ENCODE data around the gene FAM53B. TPM values are rescaled to one million over a fixed set of nuclear protein-coding genes. Genes with fewer than 3 reads are reported as not detected.

FAM53B gene
- total RNA-seq, 2 donors from 2014 or later, result 19.3 to 22.6 TPM

DNA sequence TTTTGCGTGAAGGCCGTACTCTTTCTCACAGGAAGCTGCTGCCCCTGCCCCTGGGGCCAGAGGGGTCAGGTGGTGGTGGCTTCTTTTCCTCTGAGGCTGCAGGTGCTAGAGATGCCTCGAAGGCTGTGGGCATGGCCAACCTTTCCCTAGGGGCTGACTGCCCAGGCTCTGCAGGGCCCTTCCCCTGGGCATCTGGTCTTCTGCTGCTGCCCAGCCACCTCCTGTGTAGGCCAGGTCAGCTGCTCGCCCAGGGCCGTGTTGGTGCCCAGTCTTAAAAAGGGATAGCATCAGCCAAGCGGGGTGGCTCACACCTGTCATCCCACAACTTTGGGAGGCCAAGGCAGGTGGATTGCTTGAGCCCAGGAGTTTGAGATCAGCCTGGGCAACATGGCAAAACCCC, 114.3 kb downstream of the FAM53B start:
- H3K4me1 ChIP-seq (ENCODE audit: control insufficient read depth, insufficient read depth, low read length), result peaks cover 13% of the 10 kb centered on the region
- no peaks in the 10 kb centered on the region for H3K9me3 ChIP-seq (ENCODE audit: control insufficient read depth, low read length)
- 93 to 97% methylated on average over 5 to 6 of the region's 6 CpGs for WGBS, 2 experiments (ENCODE audit: insufficient coverage in 1 of 2, insufficient read length in 1 of 2)
- H3K27ac Mint-ChIP-seq, result no peak overlapping the region
- H3K9ac ChIP-seq (ENCODE audit: extremely low read depth, low read length, poor library complexity, severe bottlenecking), result no peak overlapping the region
- no peaks in the 10 kb centered on the region for H3K27me3 Mint-ChIP-seq (ENCODE audit: insufficient read depth)
- no peak overlapping the region for H3K27ac ChIP-seq (ENCODE audit: low read depth, low read length)
- H3K9me3 Mint-ChIP-seq, result peaks cover 3% of the 10 kb centered on the region
- H3K4me3 ChIP-seq (ENCODE audit: low read length), result no peak overlapping the region
- H3K36me3 ChIP-seq (ENCODE audit: control insufficient read depth, insufficient read depth, low read length), result no peaks in the 10 kb centered on the region
- H3K36me3 Mint-ChIP-seq (ENCODE audit: low read depth), result peaks cover 10% of the 10 kb centered on the region
- no peaks in the 10 kb centered on the region for H3K27me3 ChIP-seq (ENCODE audit: control insufficient read depth, insufficient read depth, low read length, poor library complexity, severe bottlenecking)
- no peak for DNase-seq
- no peak overlapping the region for H3K4me3 Mint-ChIP-seq
- peaks cover 19% of the 10 kb centered on the region for H3K4me1 Mint-ChIP-seq
- TF ChIP-seq, protein P1, sequence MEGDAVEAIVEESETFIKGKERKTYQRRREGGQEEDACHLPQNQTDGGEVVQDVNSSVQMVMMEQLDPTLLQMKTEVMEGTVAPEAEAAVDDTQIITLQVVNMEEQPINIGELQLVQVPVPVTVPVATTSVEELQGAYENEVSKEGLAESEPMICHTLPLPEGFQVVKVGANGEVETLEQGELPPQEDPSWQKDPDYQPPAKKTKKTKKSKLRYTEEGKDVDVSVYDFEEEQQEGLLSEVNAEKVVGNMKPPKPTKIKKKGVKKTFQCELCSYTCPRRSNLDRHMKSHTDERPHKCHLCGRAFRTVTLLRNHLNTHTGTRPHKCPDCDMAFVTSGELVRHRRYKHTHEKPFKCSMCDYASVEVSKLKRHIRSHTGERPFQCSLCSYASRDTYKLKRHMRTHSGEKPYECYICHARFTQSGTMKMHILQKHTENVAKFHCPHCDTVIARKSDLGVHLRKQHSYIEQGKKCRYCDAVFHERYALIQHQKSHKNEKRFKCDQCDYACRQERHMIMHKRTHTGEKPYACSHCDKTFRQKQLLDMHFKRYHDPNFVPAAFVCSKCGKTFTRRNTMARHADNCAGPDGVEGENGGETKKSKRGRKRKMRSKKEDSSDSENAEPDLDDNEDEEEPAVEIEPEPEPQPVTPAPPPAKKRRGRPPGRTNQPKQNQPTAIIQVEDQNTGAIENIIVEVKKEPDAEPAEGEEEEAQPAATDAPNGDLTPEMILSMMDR (conservative IDR thresholded peaks at IDR 0.05), result no peak

DNA sequence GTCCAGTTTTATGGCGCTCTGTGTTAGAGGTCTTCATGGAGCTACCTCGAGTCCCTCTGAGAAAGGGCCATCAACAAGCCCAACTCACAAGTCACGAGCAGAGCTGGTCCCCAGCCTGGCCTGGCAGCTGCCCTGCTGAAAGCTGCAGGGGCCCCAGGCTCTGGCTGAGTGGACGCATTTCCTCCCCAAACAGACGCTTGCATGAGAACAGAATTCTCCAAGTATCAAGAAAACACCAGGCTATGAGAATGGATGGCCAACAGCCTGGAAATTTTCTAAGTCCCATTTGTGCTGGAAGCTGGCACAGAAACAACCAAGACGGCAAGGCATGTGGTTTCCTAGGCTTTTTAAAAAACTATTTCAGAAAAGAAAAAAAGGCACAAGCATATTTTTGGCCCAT, 114.8 kb downstream of the FAM53B start:
- Histone ChIP-seq H3K9me3 (ENCODE audit: control insufficient read depth, low read length) (no peaks in the 10 kb centered on the region), H3K4me3 (ENCODE audit: low read length) (no peak overlapping the region), H3K27ac (ENCODE audit: low read depth, low read length) (no peak overlapping the region), H3K4me1 (ENCODE audit: control insufficient read depth, insufficient read depth, low read length) (peaks cover 13% of the 10 kb centered on the region), H3K9ac (ENCODE audit: extremely low read depth, low read length, poor library complexity, severe bottlenecking) (no peak overlapping the region), H3K36me3 (ENCODE audit: control insufficient read depth, insufficient read depth, low read length) (no peaks in the 10 kb centered on the region), H3K27me3 (ENCODE audit: control insufficient read depth, insufficient read depth, low read length, poor library complexity, severe bottlenecking) (no peaks in the 10 kb centered on the region)
- TF ChIP-seq, protein P1 (conservative IDR thresholded peaks at IDR 0.05), result no peak
- no peak overlapping the region for H3K4me3 Mint-ChIP-seq
- H3K36me3 Mint-ChIP-seq (ENCODE audit: low read depth), result peaks cover 6% of the 10 kb centered on the region
- no peaks in the 10 kb centered on the region for H3K9me3 Mint-ChIP-seq
- H3K27me3 Mint-ChIP-seq (ENCODE audit: insufficient read depth), result no peaks in the 10 kb centered on the region
- WGBS, 2 experiments (ENCODE audit: insufficient coverage in 1 of 2, insufficient read length in 1 of 2), result 90 to 100% methylated on average over 4 to 6 of the region's 6 CpGs
- H3K27ac Mint-ChIP-seq, result peak overlapping the region; percentile 45
- peaks cover 19% of the 10 kb centered on the region for H3K4me1 Mint-ChIP-seq
- no peak for DNase-seq

DNA sequence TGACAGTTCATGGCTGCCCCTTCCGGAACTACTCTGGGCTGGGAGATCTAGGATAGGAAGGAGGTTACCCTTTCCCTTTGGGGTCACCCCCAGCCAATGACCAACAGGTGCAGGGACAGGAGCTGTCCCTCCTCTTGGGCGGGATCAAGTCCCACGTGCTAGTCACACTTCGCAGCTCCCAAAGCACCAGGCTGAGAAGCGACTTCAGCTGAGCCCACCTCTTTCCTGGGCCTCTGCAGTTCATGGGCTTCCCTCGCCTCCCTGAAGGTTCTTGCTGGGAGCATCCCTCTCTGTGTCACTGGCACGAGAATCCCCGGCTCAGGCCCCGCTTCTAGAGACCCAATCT, 115.5 kb downstream of the FAM53B start:
- no peak overlapping the region for H3K4me3 Mint-ChIP-seq
- no peaks in the 10 kb centered on the region for H3K36me3 Mint-ChIP-seq (ENCODE audit: low read depth)
- no peaks in the 10 kb centered on the region for H3K27me3 Mint-ChIP-seq (ENCODE audit: insufficient read depth)
- WGBS, 2 experiments (ENCODE audit: insufficient coverage in 1 of 2, insufficient read length in 1 of 2), result 89 to 97% methylated on average over 7 to 9 of the region's 9 CpGs
- TF ChIP-seq, protein P1 (conservative IDR thresholded peaks at IDR 0.05), result no peak
- H3K4me1 ChIP-seq (ENCODE audit: control insufficient read depth, insufficient read depth, low read length), result peaks cover 13% of the 10 kb centered on the region
- H3K4me1 Mint-ChIP-seq, result peaks cover 19% of the 10 kb centered on the region
- H3K36me3 ChIP-seq (ENCODE audit: control insufficient read depth, insufficient read depth, low read length), result no peaks in the 10 kb centered on the region
- no peaks in the 10 kb centered on the region for H3K9me3 ChIP-seq (ENCODE audit: control insufficient read depth, low read length)
- no peaks in the 10 kb centered on the region for H3K9me3 Mint-ChIP-seq
- no peaks in the 10 kb centered on the region for H3K27me3 ChIP-seq (ENCODE audit: control insufficient read depth, insufficient read depth, low read length, poor library complexity, severe bottlenecking)
- no peak for DNase-seq
- H3K27ac Mint-ChIP-seq, result peak overlapping the region; percentile 46
- no peak overlapping the region for H3K27ac ChIP-seq (ENCODE audit: low read depth, low read length)
- no peak overlapping the region for H3K4me3 ChIP-seq (ENCODE audit: low read length)
- H3K9ac ChIP-seq (ENCODE audit: extremely low read depth, low read length, poor library complexity, severe bottlenecking), result no peak overlapping the region
